ENCODE results near the gene FKBP1A.

FKBP1A gene

GRCh38 chr20:1388253-1388652 lies 4.6 kb downstream of the FKBP1A start:
- DNase-seq (ENCODE audit: low read depth): no peak
- TF ChIP-seq CTCF (IDR thresholded peaks at IDR 0.05; ENCODE audit: insufficient read depth, low read depth, low read length, missing control alignments): no peak
- no peak overlapping the region for H3K4me3 ChIP-seq (ENCODE audit: low read length)

GRCh38 chr20:1386323-1386722 lies 6.5 kb downstream of the FKBP1A start:
- no peak for TF ChIP-seq CTCF (IDR thresholded peaks at IDR 0.05; ENCODE audit: insufficient read depth, low read depth, low read length, missing control alignments)
- DNase-seq (ENCODE audit: low read depth): no peak
- H3K4me3 ChIP-seq (ENCODE audit: low read length): no peak overlapping the region

GRCh38 chr20:1383623-1384404 lies 9.0 kb downstream of the FKBP1A start:
- TF ChIP-seq CTCF (IDR thresholded peaks at IDR 0.05; ENCODE audit: insufficient read depth, low read depth, low read length, missing control alignments): no peak
- no peak overlapping the region for H3K4me3 ChIP-seq (ENCODE audit: low read length)
- DNase-seq (ENCODE audit: low read depth): no peak

DNA sequence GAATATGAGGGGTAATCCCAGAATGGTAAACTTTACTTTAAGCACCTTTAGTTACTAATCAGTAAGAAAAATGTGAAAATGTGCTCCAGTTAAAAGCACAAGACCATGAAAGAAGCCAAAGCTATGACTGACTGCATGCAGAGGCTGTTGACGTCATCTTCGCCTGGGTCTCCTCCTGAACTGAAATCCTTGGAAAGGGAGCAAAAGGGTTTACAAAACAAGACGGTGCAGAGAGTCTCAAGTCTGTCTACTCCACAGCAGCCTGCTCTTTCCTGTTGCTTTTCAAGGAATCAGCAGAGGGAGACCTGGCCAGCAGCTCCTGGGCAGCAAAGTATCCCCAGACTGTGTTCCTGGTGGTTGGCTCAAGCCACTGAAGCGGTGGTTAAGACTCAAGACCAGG lies 10.2 kb downstream of the FKBP1A start:
- no peak overlapping the region for H3K4me3 ChIP-seq (ENCODE audit: low read length)
- DNase-seq (ENCODE audit: low read depth): no peak
- TF ChIP-seq CTCF (IDR thresholded peaks at IDR 0.05; ENCODE audit: insufficient read depth, low read depth, low read length, missing control alignments): no peak

- no peak overlapping the region for H3K4me3 ChIP-seq (ENCODE audit: low read length)
Observed at GRCh38 chr20:1381753-1382591, 10.9 kb downstream of the FKBP1A start.

DNA sequence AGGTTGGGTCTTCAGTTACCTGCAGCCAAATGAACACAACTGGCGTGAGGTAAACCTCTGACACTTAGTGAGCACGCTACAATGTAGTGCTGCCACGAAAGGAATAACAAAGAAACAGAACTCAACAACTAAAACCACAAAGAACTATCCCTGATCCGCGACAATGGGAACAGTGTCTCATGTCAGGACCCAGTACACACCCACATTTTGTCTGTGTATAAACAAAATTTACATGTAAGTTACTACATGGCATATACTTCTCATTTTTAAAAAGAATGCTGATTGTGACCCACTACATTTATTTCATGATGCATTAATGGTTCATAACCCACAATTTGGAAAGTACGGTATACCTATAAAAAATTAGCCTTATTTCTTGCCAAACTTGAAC lies 14.1 kb downstream of the FKBP1A start:
- H3K4me3 ChIP-seq (ENCODE audit: low read length): no peak overlapping the region
- TF ChIP-seq CTCF (IDR thresholded peaks at IDR 0.05; ENCODE audit: insufficient read depth, low read depth, low read length, missing control alignments): no peak
- no peak for DNase-seq (ENCODE audit: low read depth)

More at GRCh38 chr20:1381753-1382591, 10.9 kb downstream of the FKBP1A start:
- no peak for DNase-seq (ENCODE audit: low read depth)
- no peak for TF ChIP-seq CTCF (IDR thresholded peaks at IDR 0.05; ENCODE audit: insufficient read depth, low read depth, low read length, missing control alignments)

All from epithelial cell of esophagus (primary cell).